GM12875 (cell line): ENCODE results near the gene FABP1.

Source experiments
- H3K4me3 ChIP-seq: one replicate; pipeline ENCODE4 v1.5.1; 2011; ENCODE audit warnings: low read depth, low read length, control low read depth
- TF ChIP-seq, protein P1 (sequence below): IDR thresholded peaks from 2 replicates; pipeline ENCODE4 v1.5.1; 2011; ENCODE audit warnings: low read depth, mild to moderate bottlenecking, control low read depth, inconsistent platforms, low read length, moderate library complexity, borderline replicate concordance; ENCODE audit not compliant: insufficient read depth

The FABP1 gene

DNA sequence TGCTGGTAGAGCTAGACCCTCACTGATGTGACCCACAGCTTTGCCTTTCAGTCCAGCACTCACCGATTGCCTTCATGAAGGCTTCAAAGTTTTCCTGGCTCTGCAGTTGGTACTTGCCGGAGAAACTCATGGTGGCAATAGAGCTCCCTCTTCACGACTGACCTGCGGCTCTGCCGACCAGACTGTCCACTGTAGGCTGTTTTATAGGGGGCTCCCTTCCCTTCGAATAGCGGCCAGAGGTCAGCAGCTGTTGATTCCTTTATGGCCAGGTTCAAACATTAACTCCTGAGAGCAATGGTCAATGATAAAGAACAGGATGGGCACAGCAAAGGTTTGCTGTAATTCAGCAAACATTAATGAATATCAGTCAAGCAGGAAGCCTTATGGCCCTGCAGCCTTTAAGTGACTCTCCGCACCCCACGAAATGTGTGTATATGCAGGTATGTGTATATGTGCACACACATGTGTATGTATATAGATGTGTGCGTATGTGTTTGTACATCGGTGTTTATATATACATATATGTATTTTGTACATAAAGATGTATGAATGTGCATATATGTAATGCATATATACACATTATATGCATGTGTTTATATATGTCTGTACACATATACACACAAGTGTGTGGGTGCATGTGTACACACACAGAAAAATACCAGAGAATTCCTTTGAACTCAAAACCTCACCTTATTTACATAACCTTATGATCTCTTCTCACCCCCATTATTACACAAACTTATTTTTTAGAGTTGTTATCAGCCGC, at the start of gene FABP1:
Gene FABP1 (minus strand): TSS at position 175 of the 766 bp plus-strand sequence. CDS start 45 bp downstream, at position 130.
- TF ChIP-seq, protein P1, sequence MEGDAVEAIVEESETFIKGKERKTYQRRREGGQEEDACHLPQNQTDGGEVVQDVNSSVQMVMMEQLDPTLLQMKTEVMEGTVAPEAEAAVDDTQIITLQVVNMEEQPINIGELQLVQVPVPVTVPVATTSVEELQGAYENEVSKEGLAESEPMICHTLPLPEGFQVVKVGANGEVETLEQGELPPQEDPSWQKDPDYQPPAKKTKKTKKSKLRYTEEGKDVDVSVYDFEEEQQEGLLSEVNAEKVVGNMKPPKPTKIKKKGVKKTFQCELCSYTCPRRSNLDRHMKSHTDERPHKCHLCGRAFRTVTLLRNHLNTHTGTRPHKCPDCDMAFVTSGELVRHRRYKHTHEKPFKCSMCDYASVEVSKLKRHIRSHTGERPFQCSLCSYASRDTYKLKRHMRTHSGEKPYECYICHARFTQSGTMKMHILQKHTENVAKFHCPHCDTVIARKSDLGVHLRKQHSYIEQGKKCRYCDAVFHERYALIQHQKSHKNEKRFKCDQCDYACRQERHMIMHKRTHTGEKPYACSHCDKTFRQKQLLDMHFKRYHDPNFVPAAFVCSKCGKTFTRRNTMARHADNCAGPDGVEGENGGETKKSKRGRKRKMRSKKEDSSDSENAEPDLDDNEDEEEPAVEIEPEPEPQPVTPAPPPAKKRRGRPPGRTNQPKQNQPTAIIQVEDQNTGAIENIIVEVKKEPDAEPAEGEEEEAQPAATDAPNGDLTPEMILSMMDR: no peak
- no peak within 1 kb of the TSS for H3K4me3 ChIP-seq

DNA sequence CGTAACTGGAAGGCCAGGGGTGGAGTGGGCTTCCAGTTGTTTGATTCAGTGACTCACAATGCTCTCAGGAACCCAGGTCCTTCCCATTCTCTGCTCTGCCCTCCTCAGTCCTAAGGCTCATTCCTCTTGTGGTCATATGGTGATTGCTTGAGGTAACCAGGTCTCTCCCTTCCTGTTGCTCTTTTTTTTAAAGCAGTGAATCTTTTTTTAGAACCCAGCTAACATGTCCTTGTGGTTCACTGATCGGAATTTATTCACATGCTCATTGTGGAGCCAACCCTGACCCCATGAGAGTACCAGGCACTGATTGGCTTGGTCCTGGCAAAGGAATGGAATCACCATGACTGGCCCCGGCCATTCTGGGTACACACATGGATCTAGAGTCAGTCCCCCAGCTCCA, 49.7 kb upstream of the FABP1 start:
- TF ChIP-seq, protein P1: no peak
- no peak overlapping the region for H3K4me3 ChIP-seq

- no peak overlapping the region for H3K4me3 ChIP-seq
- TF ChIP-seq, protein P1: no peak
Observed at GRCh38 chr2:88176352-88176984, 48.6 kb upstream of the FABP1 start.

GRCh38 chr2:88172882-88173281, 45.0 kb upstream of the FABP1 start:
- H3K4me3 ChIP-seq: no peak overlapping the region
- TF ChIP-seq, protein P1: no peak

- TF ChIP-seq, protein P1: no peak
- H3K4me3 ChIP-seq: no peak overlapping the region
Observed at GRCh38 chr2:88171966-88172365, 44.1 kb upstream of the FABP1 start.

DNA sequence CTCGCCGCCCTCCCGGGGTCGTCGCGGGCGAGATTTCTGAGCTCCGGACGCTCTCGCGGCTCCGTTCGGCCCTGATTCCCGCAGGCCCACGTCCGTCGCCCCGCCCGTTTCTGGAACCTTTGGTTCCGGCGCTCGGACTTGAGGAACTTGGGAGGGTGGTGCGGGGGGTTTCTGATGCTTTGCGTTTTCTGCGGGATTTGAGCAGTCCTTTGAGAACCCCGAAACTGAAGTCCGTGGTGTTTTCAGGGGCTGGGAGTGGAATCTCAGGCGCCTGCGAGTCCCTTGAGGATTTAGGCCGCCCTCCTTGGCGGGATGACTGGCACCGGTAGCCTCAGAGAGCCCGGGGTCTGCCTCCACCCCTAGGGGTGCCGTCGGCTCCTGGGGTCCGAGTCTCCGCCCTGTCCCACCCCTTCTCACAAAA, 42.6 kb upstream of the FABP1 start:
- H3K4me3 ChIP-seq: no peak overlapping the region

More for the DNA sequence above, 42.6 kb upstream of the FABP1 start:
- TF ChIP-seq, protein P1: no peak
